ENCODE results near the gene LSAMP. TPM values are rescaled to one million over a fixed set of nuclear protein-coding genes. Genes with fewer than 3 reads are reported as not detected.

LSAMP gene
- total RNA-seq, 6 donors from 2014 or later, result 7.1 to 28.1 (median 13.4) TPM

GRCh38 chr3:115968871-115969270, 476.4 kb downstream of the LSAMP start:
- no peaks in the 10 kb centered on the region for H3K27me3 ChIP-seq
- no peaks in the 10 kb centered on the region for H3K4me1 ChIP-seq
- H3K4me3 ChIP-seq, result no peak overlapping the region
- 92 to 98% methylated on average over 4 of the region's 4 CpGs for WGBS, 2 donors
- no peak for TF ChIP-seq POLR2AphosphoS5 (IDR thresholded peaks at IDR 0.05)
- TF ChIP-seq POLR2A (IDR thresholded peaks at IDR 0.05), result no peak
- ATAC-seq (ENCODE audit: low FRiP score in 2 of 2) (no peak), DNase-seq (no peak)
- no peak overlapping the region for H3K27ac ChIP-seq
- H3K9me3 ChIP-seq, result peaks cover 0 to 9% (median 0%) of the 10 kb centered on the region in 4 donors
- no peaks in the 10 kb centered on the region for H3K36me3 ChIP-seq

- no peaks in the 10 kb centered on the region for H3K9me3 ChIP-seq
- no peaks in the 10 kb centered on the region for H3K4me1 ChIP-seq
- no peak for DNase-seq
- no peaks in the 10 kb centered on the region for H3K36me3 ChIP-seq
- 70 to 80% methylated on average over 4 of the region's 4 CpGs for WGBS, 2 donors
- ATAC-seq (ENCODE audit: low FRiP score in 2 of 2), result no peak
- H3K27ac ChIP-seq, result no peak overlapping the region
- TF ChIP-seq POLR2AphosphoS5 (IDR thresholded peaks at IDR 0.05) (no peak), EP300 (IDR thresholded peaks at IDR 0.05) (no peak), POLR2A (IDR thresholded peaks at IDR 0.05) (no peak), CTCF (IDR thresholded peaks at IDR 0.05) (no peak)
- no peaks in the 10 kb centered on the region for H3K27me3 ChIP-seq
- H3K4me3 ChIP-seq, result no peak overlapping the region
Measured at GRCh38 chr3:115961380-115961779, 483.9 kb downstream of the LSAMP start.

- no peaks in the 10 kb centered on the region for H3K27me3 ChIP-seq
- no peak for DNase-seq
- TF ChIP-seq CTCF (IDR thresholded peaks at IDR 0.05) (no peak), POLR2A (IDR thresholded peaks at IDR 0.05) (no peak), POLR2AphosphoS5 (IDR thresholded peaks at IDR 0.05) (no peak), EP300 (IDR thresholded peaks at IDR 0.05) (no peak)
- no peaks in the 10 kb centered on the region for H3K9me3 ChIP-seq
- no peak overlapping the region for H3K4me3 ChIP-seq
- H3K4me1 ChIP-seq, result no peaks in the 10 kb centered on the region
- H3K36me3 ChIP-seq, result no peaks in the 10 kb centered on the region
- ATAC-seq (ENCODE audit: low FRiP score in 2 of 2), result no peak
- no peak overlapping the region for H3K27ac ChIP-seq
- WGBS, 2 donors, result 67 to 78% methylated on average over 5 of the region's 5 CpGs
Measured at GRCh38 chr3:115960799-115961198, 484.5 kb downstream of the LSAMP start.

GRCh38 chr3:115958526-115958925, 486.8 kb downstream of the LSAMP start:
- TF ChIP-seq POLR2AphosphoS5 (IDR thresholded peaks at IDR 0.05) (no peak), EP300 (IDR thresholded peaks at IDR 0.05) (no peak), POLR2A (IDR thresholded peaks at IDR 0.05) (no peak), CTCF (IDR thresholded peaks at IDR 0.05) (no peak)
- ATAC-seq (ENCODE audit: low FRiP score in 2 of 2) (no peak), DNase-seq (no peak)
- Histone ChIP-seq H3K4me1 (no peaks in the 10 kb centered on the region), H3K9me3 (no peaks in the 10 kb centered on the region), H3K36me3 (no peaks in the 10 kb centered on the region), H3K4me3 (no peak overlapping the region), H3K27ac (no peak overlapping the region), H3K27me3 (no peaks in the 10 kb centered on the region)
- WGBS, 2 donors, result 88 to 89% methylated on average over 5 of the region's 5 CpGs

- no peaks in the 10 kb centered on the region for H3K27me3 ChIP-seq
- H3K27ac ChIP-seq, result no peak overlapping the region
- WGBS, 2 donors, result 52 to 57% methylated on average over 2 of the region's 2 CpGs
- no peak for DNase-seq
- TF ChIP-seq CTCF (IDR thresholded peaks at IDR 0.05) (no peak), POLR2AphosphoS5 (IDR thresholded peaks at IDR 0.05) (no peak), POLR2A (IDR thresholded peaks at IDR 0.05) (no peak), EP300 (IDR thresholded peaks at IDR 0.05) (no peak)
- no peaks in the 10 kb centered on the region for H3K9me3 ChIP-seq
- no peak overlapping the region for H3K4me3 ChIP-seq
- ATAC-seq (ENCODE audit: low FRiP score in 2 of 2), result no peak
- H3K4me1 ChIP-seq, result no peaks in the 10 kb centered on the region
- H3K36me3 ChIP-seq, result no peaks in the 10 kb centered on the region
Measured at GRCh38 chr3:115947325-115947724, 498.0 kb downstream of the LSAMP start.
